ENCODE measurements around the gene ST3GAL3. TPM values are rescaled to one million over a fixed set of nuclear protein-coding genes. Genes with fewer than 3 reads are reported as not detected.
A peak's percentile ranks its signal among the peaks of the same experiment; 100 is the strongest.
"Not testable (repeated sequence)": the region's sequence is repeated elsewhere in the genome, so short reads cannot be mapped to it uniquely, and the experiment has no call there.

Gene ST3GAL3
- total RNA-seq, 1 donor from 2014 or later: 16.5 TPM

DNA sequence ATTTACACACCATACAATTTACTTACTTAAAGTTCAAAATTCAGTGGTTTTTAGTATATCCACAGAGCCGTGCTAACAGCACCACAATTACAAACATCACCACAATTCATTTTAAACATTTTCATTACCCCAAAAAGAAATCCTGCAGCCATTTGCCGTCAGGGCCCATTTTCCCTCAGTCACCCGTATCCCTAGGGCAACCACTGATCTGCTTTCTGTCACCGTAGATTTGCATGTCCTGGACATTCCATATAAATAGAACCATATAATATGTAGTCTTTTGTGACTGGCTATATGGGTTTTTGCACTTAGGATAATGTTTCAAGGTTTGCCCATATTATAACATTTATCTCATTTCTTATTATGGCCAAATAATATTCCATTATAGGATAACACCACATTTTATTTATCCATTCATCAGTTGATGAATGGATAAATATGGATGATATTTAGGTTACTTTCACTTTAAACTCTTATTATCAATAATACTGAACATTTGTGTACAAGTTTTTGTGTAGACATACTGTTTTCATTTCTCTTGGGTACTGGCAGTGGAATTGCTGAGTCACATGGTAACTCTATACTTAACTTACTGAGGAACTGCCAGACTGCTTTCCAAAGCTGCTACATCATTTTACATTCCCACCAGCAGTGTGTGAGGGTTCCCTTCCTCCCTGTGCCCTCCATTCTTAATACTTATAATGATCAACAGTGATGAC is 68.9 kb downstream of the ST3GAL3 start:
- TF ChIP-seq, protein P1, sequence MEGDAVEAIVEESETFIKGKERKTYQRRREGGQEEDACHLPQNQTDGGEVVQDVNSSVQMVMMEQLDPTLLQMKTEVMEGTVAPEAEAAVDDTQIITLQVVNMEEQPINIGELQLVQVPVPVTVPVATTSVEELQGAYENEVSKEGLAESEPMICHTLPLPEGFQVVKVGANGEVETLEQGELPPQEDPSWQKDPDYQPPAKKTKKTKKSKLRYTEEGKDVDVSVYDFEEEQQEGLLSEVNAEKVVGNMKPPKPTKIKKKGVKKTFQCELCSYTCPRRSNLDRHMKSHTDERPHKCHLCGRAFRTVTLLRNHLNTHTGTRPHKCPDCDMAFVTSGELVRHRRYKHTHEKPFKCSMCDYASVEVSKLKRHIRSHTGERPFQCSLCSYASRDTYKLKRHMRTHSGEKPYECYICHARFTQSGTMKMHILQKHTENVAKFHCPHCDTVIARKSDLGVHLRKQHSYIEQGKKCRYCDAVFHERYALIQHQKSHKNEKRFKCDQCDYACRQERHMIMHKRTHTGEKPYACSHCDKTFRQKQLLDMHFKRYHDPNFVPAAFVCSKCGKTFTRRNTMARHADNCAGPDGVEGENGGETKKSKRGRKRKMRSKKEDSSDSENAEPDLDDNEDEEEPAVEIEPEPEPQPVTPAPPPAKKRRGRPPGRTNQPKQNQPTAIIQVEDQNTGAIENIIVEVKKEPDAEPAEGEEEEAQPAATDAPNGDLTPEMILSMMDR (IDR thresholded peaks at IDR 0.05; ENCODE audit: partially characterized antibody, unreplicated experiment): no peak
- DNase-seq: no peak
- peaks cover 2% of the 10 kb centered on the region for H3K9me3 Mint-ChIP-seq (ENCODE audit: unreplicated experiment)

GRCh38 chr1:43777916-43778315 is 70.6 kb downstream of the ST3GAL3 start:
- not testable (repeated sequence) for H3K27me3 Mint-ChIP-seq (ENCODE audit: unreplicated experiment); H3K36me3 Mint-ChIP-seq (ENCODE audit: unreplicated experiment); H3K9me3 Mint-ChIP-seq (ENCODE audit: unreplicated experiment); H3K27ac Mint-ChIP-seq (ENCODE audit: unreplicated experiment); H3K4me3 Mint-ChIP-seq (ENCODE audit: unreplicated experiment); DNase-seq; H3K4me1 Mint-ChIP-seq (ENCODE audit: low read depth, unreplicated experiment)

More for the DNA sequence above, 68.9 kb downstream of the ST3GAL3 start:
- H3K27ac Mint-ChIP-seq (ENCODE audit: unreplicated experiment): no peak overlapping the region
- H3K4me1 Mint-ChIP-seq (ENCODE audit: low read depth, unreplicated experiment): no peaks in the 10 kb centered on the region
- H3K27me3 Mint-ChIP-seq (ENCODE audit: unreplicated experiment): no peaks in the 10 kb centered on the region
- H3K4me3 Mint-ChIP-seq (ENCODE audit: unreplicated experiment): no peak overlapping the region
- H3K36me3 Mint-ChIP-seq (ENCODE audit: unreplicated experiment): peaks cover 8% of the 10 kb centered on the region

DNA sequence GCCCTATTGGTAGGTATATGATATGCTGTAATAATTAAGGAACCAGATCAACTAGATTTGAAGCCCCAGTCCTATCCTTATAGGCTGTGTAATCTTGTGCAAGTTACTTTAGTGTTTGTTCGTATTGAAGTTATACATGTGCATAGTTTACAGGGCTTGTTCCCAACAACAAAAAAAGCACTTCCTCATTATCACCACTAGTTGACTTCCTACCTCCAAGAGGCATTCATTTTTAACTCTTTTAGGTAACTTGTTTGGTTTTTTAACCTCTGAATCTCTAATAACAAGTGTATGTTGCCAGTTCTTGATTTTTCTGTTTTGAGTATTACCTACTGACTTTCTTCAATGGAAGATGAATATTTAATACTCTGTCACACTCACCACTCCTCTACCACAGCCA is 71.9 kb downstream of the ST3GAL3 start:
- Mint-ChIP-seq H3K4me1 (ENCODE audit: low read depth, unreplicated experiment) (no peaks in the 10 kb centered on the region), H3K27me3 (ENCODE audit: unreplicated experiment) (no peaks in the 10 kb centered on the region), H3K9me3 (ENCODE audit: unreplicated experiment) (peaks cover 2% of the 10 kb centered on the region), H3K4me3 (ENCODE audit: unreplicated experiment) (no peak overlapping the region), H3K36me3 (ENCODE audit: unreplicated experiment) (peaks cover 8% of the 10 kb centered on the region), H3K27ac (ENCODE audit: unreplicated experiment) (no peak overlapping the region)
- TF ChIP-seq, protein P1 (IDR thresholded peaks at IDR 0.05; ENCODE audit: partially characterized antibody, unreplicated experiment): peak; percentile 20
- DNase-seq: no peak

DNA sequence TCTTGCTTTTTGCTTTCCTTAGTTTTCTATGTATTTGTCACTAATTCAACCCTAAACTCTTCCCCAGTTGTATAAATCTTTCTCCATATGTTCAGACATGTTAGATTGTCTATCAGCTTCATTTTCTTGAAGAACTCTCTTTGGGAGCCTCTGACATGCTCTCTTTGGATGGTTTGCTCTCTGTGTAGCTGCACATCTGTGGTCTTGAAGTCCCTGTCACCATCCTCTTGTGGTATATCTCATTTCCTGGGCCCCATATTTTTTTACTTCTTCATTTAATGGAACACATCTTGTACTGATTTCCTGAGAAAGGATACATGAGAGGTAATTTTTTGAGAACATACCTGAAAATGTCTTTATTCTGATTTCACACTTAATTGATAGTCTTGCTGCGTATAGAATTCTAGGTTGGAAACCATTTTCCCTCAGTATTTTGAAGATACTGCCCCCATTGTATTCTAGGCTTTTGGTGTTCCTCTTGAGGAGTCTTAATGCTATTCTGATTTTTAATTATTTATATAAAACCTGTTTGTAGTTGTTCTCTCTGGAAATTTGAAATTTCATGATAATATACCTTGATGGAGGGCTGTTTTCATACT is 72.6 kb downstream of the ST3GAL3 start:
- Mint-ChIP-seq H3K27me3 (ENCODE audit: unreplicated experiment) (no peaks in the 10 kb centered on the region), H3K4me3 (ENCODE audit: unreplicated experiment) (no peak overlapping the region), H3K4me1 (ENCODE audit: low read depth, unreplicated experiment) (no peaks in the 10 kb centered on the region), H3K27ac (ENCODE audit: unreplicated experiment) (no peak overlapping the region), H3K9me3 (ENCODE audit: unreplicated experiment) (peaks cover 2% of the 10 kb centered on the region), H3K36me3 (ENCODE audit: unreplicated experiment) (peaks cover 8% of the 10 kb centered on the region)
- no peak for DNase-seq
- TF ChIP-seq, protein P1 (IDR thresholded peaks at IDR 0.05; ENCODE audit: partially characterized antibody, unreplicated experiment): no peak

GRCh38 chr1:43781574-43781973 is 74.2 kb downstream of the ST3GAL3 start:
- Mint-ChIP-seq H3K4me1 (ENCODE audit: low read depth, unreplicated experiment) (no peaks in the 10 kb centered on the region), H3K4me3 (ENCODE audit: unreplicated experiment) (no peak overlapping the region), H3K27ac (ENCODE audit: unreplicated experiment) (no peak overlapping the region), H3K36me3 (ENCODE audit: unreplicated experiment) (peaks cover 8% of the 10 kb centered on the region), H3K9me3 (ENCODE audit: unreplicated experiment) (peaks cover 2% of the 10 kb centered on the region), H3K27me3 (ENCODE audit: unreplicated experiment) (no peaks in the 10 kb centered on the region)
- DNase-seq: no peak
- TF ChIP-seq, protein P1 (IDR thresholded peaks at IDR 0.05; ENCODE audit: partially characterized antibody, unreplicated experiment): no peak
